H1 (cell line): ENCODE data around the gene PTPRG. TPM values are rescaled to one million over a fixed set of nuclear protein-coding genes. Genes with fewer than 3 reads are reported as not detected.

Experiments used
- BACH1 ChIP-seq: IDR thresholded peaks from 2 replicates; pipeline ENCODE4 v1.6.1; 2012; ENCODE audit warnings: low read length, improper control_type of control experiment
- CHD2 ChIP-seq: IDR thresholded peaks from 2 replicates; pipeline ENCODE4 v1.6.1; 2012; ENCODE audit warnings: low read length, improper control_type of control experiment
- CTCF ChIP-seq, 3 experiments: IDR thresholded peaks; 1 replicate in 2 of 3; 2 replicates in 1 of 3; pipeline versions ENCODE4 v1.5.1 to v1.6.1; 2011; ENCODE audit warnings: low read length in 3 of 3, mild to moderate bottlenecking in 3 of 3, inconsistent platforms in 2 of 3, low read depth in 1 of 3, moderate library complexity in 1 of 3; ENCODE audit not compliant: insufficient read depth in 1 of 3; ENCODE audit errors: control extremely low read depth in 1 of 3
- GTF2F1 ChIP-seq: IDR thresholded peaks from 2 replicates; pipeline ENCODE4 v1.6.1; 2012; ENCODE audit warnings: low read depth, low read length, improper control_type of control experiment, borderline replicate concordance
- HDAC6 ChIP-seq: IDR thresholded peaks from one replicate; pipeline ENCODE4 v1.7.1; 2012; ENCODE audit warnings: low read depth, mild to moderate bottlenecking, inconsistent platforms, low read length, moderate library complexity
- NANOG ChIP-seq: IDR thresholded peaks from 2 replicates; pipeline ENCODE4 v1.6.1; 2011; ENCODE audit warnings: low read length, low read depth, mild to moderate bottlenecking, inconsistent platforms; ENCODE audit not compliant: insufficient read depth, poor library complexity, severe bottlenecking
- NRF1 ChIP-seq: IDR thresholded peaks from 2 replicates; pipeline ENCODE4 v1.6.1; 2011; ENCODE audit warnings: mild to moderate bottlenecking, low read depth, low read length, improper control_type of control experiment
- POLR2A ChIP-seq, 2 experiments: IDR thresholded peaks; 1 replicate in 1 of 2; 2 replicates in 1 of 2; pipeline ENCODE4 v1.6.1; 2011; ENCODE audit warnings: low read depth in 2 of 2, low read length in 2 of 2, mild to moderate bottlenecking in 2 of 2; ENCODE audit errors: control extremely low read depth in 1 of 2
- POLR2AphosphoS5 ChIP-seq: IDR thresholded peaks from 2 replicates; pipeline ENCODE4 v1.6.1; 2011; ENCODE audit warnings: low read depth, low read length
- POU5F1 ChIP-seq: IDR thresholded peaks from 2 replicates; pipeline ENCODE4 v1.6.1; 2011; ENCODE audit warnings: low read depth, mild to moderate bottlenecking, low read length, moderate library complexity
- RAD21 ChIP-seq, 2 experiments: IDR thresholded peaks in 1 of 2; conservative IDR thresholded peaks in 1 of 2; 2 replicates each; pipeline ENCODE4 v1.6.1; 2011; ENCODE audit warnings: low read depth in 2 of 2, low read length in 2 of 2, improper control_type of control experiment in 1 of 2, inconsistent platforms in 1 of 2, mild to moderate bottlenecking in 1 of 2, moderate library complexity in 1 of 2
- RFX5 ChIP-seq: IDR thresholded peaks from 2 replicates; pipeline ENCODE4 v1.6.1; 2011; ENCODE audit warnings: low read depth, low read length, improper control_type of control experiment, borderline replicate concordance
- RNF2 ChIP-seq: fragments of 200-900, 300-1000 bp; sonication (generic); IDR thresholded peaks from 2 replicates; pipeline ENCODE4 v1.7.1; 2016; ENCODE audit warnings: borderline replicate concordance, low read depth, mild to moderate bottlenecking, antibody characterized with exemption, low read length; ENCODE audit not compliant: poor library complexity, severe bottlenecking; ENCODE audit errors: missing control alignments
- SIX5 ChIP-seq: IDR thresholded peaks from 2 replicates; pipeline ENCODE4 v1.6.1; 2011; ENCODE audit warnings: mild to moderate bottlenecking, low read depth, low read length
- SUZ12 ChIP-seq: fragments of 200-600 bp; sonication (generic); IDR thresholded peaks from 2 replicates; pipeline ENCODE4 v1.6.1; 2012; ENCODE audit warnings: mild to moderate bottlenecking, inconsistent platforms, low read length, moderate library complexity, mixed read lengths
- TAF1 ChIP-seq: IDR thresholded peaks from 2 replicates; pipeline ENCODE4 v1.6.1; 2011; ENCODE audit warnings: mild to moderate bottlenecking, low read depth, low read length
- TAF7 ChIP-seq: optimal IDR thresholded peaks from 2 replicates; pipeline ENCODE3; 2011; ENCODE audit warnings: low read depth, mild to moderate bottlenecking, inconsistent platforms, low read length, moderate library complexity, borderline replicate concordance
- TCF12 ChIP-seq: IDR thresholded peaks from 2 replicates; pipeline ENCODE4 v1.6.1; 2011; ENCODE audit warnings: low read depth, mild to moderate bottlenecking, low read length
- TEAD4 ChIP-seq: IDR thresholded peaks from 2 replicates; pipeline ENCODE4 v1.6.1; 2012; ENCODE audit warnings: low read depth, low read length, inconsistent platforms, mixed read lengths
- polyA plus RNA-seq, 7 experiments: library from polyadenylated mRNA; depleted of rRNA in 3 of 7; stranded (reverse) in 5 of 7; unstranded in 2 of 7; fragments of >200 nt in 5 of 7; fragments of 200-250 nt in 2 of 7; gene quantifications; 1 replicate in 5 of 7; 2 replicates in 1 of 7; 4 replicates in 1 of 7; pipeline versions ENCODE4 v1.2.1 to v1.2.3, GENCODE V29; 2011 to 2013; ENCODE audit warnings: missing spikeins in 2 of 7, mixed read lengths in 2 of 7
- total RNA-seq: library from RNA; stranded (reverse); fragmentation: NEBNext Ultra II Directional; extraction: Animal tissue kit (Norgen Biotek cat#: 25700); gene quantifications from 2 replicates; pipeline ENCODE4 v1.2.1, GENCODE V29; 2021
- TF ChIP-seq, protein P1 (sequence below): IDR thresholded peaks from 2 replicates; pipeline ENCODE4 v1.6.1; 2012; ENCODE audit warnings: inconsistent platforms
- TF ChIP-seq, protein P2 (sequence below): IDR thresholded peaks from 2 replicates; pipeline ENCODE4 v1.6.1; 2011; ENCODE audit warnings: low read depth, mild to moderate bottlenecking, low read length; ENCODE audit not compliant: insufficient read depth

Gene PTPRG
- total and polyA plus RNA-seq, 2 of the 8 experiments (the other 6 are each of a cell fraction or from before 2014, with no cell fraction given) = 23.3 to 96.2 TPM

DNA sequence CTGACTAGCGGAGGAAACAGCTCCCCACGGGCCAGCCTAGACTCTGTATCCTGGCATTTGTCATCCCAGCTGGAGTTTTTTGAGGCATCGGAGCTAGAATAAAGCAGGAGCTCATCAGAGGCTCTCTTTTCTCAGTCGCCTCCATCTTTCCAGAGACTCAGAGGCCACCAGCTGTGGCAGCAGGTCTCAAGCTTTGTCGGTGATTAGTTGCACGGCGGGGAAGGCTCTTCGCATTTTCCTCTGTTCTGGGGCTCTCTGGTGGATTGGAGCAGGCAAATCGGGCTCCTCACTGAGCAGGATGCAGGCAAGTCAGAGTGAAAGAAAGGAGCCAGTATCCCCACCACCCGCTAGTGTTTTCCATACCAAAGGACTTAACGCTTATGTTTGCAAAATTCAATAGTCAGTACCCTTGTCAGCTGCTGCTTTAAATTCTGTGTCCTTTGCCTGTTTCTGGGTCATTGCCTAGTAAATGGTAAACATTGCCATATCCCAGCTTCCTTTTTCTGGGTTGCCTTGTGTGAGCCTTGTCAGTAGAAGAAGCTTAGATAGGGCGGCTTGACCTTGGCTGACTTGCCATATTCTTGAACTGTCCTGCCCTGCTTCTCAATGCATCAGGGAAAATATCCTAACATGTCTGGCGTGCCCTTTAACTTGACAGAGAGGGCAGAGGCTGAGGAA lies 127.1 kb downstream of the PTPRG start (continued):
- TF ChIP-seq SIX5 (no peak), TCF12 (peak; percentile 81), CHD2 (no peak; the same call in 1 of the 2 replicates), POLR2A (IDR thresholded peaks at IDR 0.05; ENCODE audit: control extremely low read depth in 1 of 2, low read depth in 2 of 2, low read length in 2 of 2) (no peak), CTCF (IDR thresholded peaks at IDR 0.05; ENCODE audit: control extremely low read depth in 1 of 3, insufficient read depth in 1 of 3, low read depth in 1 of 3, low read length in 3 of 3) (no peak), HDAC6 (no peak), BACH1 (no peak), NANOG (peak; percentile 98), NRF1 (no peak), RFX5 (no peak), TEAD4 (peak; percentile 51; the same call in 1 of the 2 replicates), TAF1 (no peak), RNF2 (no peak), POU5F1 (0 out of 2 replicates have a peak, but pooled peaks have one; percentile 43), GTF2F1 (no peak), RAD21 (IDR thresholded peaks at IDR 0.05 in 1 of 2, conservative IDR thresholded peaks at IDR 0.05 in 1 of 2; ENCODE audit: low read depth in 2 of 2, low read length in 2 of 2) (peak; percentile 26 to 37; a peak in 3 of 4 replicates), SUZ12 (no peak), TAF7 (no peak), POLR2AphosphoS5 (no peak)
- TF ChIP-seq, protein P1, sequence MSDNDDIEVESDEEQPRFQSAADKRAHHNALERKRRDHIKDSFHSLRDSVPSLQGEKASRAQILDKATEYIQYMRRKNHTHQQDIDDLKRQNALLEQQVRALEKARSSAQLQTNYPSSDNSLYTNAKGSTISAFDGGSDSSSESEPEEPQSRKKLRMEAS = no peak
- TF ChIP-seq, protein P2, sequence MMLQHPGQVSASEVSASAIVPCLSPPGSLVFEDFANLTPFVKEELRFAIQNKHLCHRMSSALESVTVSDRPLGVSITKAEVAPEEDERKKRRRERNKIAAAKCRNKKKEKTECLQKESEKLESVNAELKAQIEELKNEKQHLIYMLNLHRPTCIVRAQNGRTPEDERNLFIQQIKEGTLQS = no peak
